ENCODE measurements around the gene EYS.

Gene EYS

GRCh38 chr6:64486578-64487351 lies 1220.3 kb downstream of the EYS start:
- Histone ChIP-seq H3K14ac (ENCODE audit: low read length in 2 of 2) (no peak overlapping the region), H2BK120ac (ENCODE audit: low read depth, low read length) (no peak overlapping the region), H3K4me1 (ENCODE audit: control insufficient read depth, insufficient read depth, low read depth, low read length) (no peaks in the 10 kb centered on the region), H3K27ac (ENCODE audit: low read length, poor library complexity, severe bottlenecking) (no peak overlapping the region), H2BK12ac (ENCODE audit: low read length in 2 of 2) (no peak overlapping the region), H2AFZ (ENCODE audit: low read depth, low read length) (no peak overlapping the region), H3K27me3 (ENCODE audit: control insufficient read depth in 1 of 2, insufficient read depth in 1 of 2, low read length in 2 of 2) (no peaks in the 10 kb centered on the region), H3K18ac (ENCODE audit: low read depth in 1 of 2, low read length in 2 of 2) (no peak overlapping the region), H3K23ac (ENCODE audit: low read length in 2 of 2) (no peak overlapping the region), H3K4me3 (ENCODE audit: insufficient read depth in 1 of 2, low read depth in 1 of 2, low read length in 2 of 2) (no peak overlapping the region), H3K79me1 (replicated peaks; ENCODE audit: low read length, poor library complexity, severe bottlenecking) (no peaks in the 10 kb centered on the region), H4K91ac (ENCODE audit: low read length) (no peak overlapping the region), H2BK15ac (ENCODE audit: low read depth, poor library complexity, severe bottlenecking) (no peak overlapping the region), H3K9ac (ENCODE audit: low read length) (no peak overlapping the region), H4K8ac (ENCODE audit: low read length) (no peak overlapping the region), H3K4ac (ENCODE audit: low read depth in 1 of 2, low read length in 2 of 2) (no peak overlapping the region), H2AK5ac (ENCODE audit: low read length, severe bottlenecking) (no peak overlapping the region), H2BK5ac (ENCODE audit: low read depth, low read length, poor library complexity, severe bottlenecking) (no peak overlapping the region), H3K36me3 (ENCODE audit: control insufficient read depth in 1 of 2, insufficient read depth in 2 of 2, low read depth in 1 of 2, low read length in 2 of 2) (no peaks in the 10 kb centered on the region), H3K9me3 (ENCODE audit: control insufficient read depth, low read length) (no peaks in the 10 kb centered on the region), H3K4me2 (ENCODE audit: low read length, poor library complexity, severe bottlenecking) (no peak overlapping the region)
- DNase-seq: no peak
- WGBS: 62% methylated on average over 2 of the region's 3 CpGs

GRCh38 chr6:64483956-64484499 lies 1223.0 kb downstream of the EYS start:
- H2AK5ac ChIP-seq (ENCODE audit: low read length, severe bottlenecking): no peak overlapping the region
- H4K91ac ChIP-seq (ENCODE audit: low read length): no peak overlapping the region
- H3K4me1 ChIP-seq (ENCODE audit: control insufficient read depth, insufficient read depth, low read depth, low read length): no peaks in the 10 kb centered on the region
- no peaks in the 10 kb centered on the region for H3K9me3 ChIP-seq (ENCODE audit: control insufficient read depth, low read length)
- H2BK15ac ChIP-seq (ENCODE audit: low read depth, poor library complexity, severe bottlenecking): no peak overlapping the region
- 95% methylated on average over 2 of the region's 2 CpGs for WGBS
- H2AFZ ChIP-seq (ENCODE audit: low read depth, low read length): no peak overlapping the region
- H3K27me3 ChIP-seq (ENCODE audit: control insufficient read depth in 1 of 2, insufficient read depth in 1 of 2, low read length in 2 of 2): no peaks in the 10 kb centered on the region
- no peak overlapping the region for H3K14ac ChIP-seq (ENCODE audit: low read length in 2 of 2)
- H2BK5ac ChIP-seq (ENCODE audit: low read depth, low read length, poor library complexity, severe bottlenecking): no peak overlapping the region
- no peak overlapping the region for H2BK120ac ChIP-seq (ENCODE audit: low read depth, low read length)
- no peak overlapping the region for H3K4me3 ChIP-seq (ENCODE audit: insufficient read depth in 1 of 2, low read depth in 1 of 2, low read length in 2 of 2)
- H3K4me2 ChIP-seq (ENCODE audit: low read length, poor library complexity, severe bottlenecking): no peak overlapping the region
- DNase-seq: no peak
- H3K18ac ChIP-seq (ENCODE audit: low read depth in 1 of 2, low read length in 2 of 2): no peak overlapping the region
- H3K27ac ChIP-seq (ENCODE audit: low read length, poor library complexity, severe bottlenecking): no peak overlapping the region
- no peak overlapping the region for H4K8ac ChIP-seq (ENCODE audit: low read length)
- no peaks in the 10 kb centered on the region for H3K79me1 ChIP-seq (replicated peaks; ENCODE audit: low read length, poor library complexity, severe bottlenecking)
- H3K36me3 ChIP-seq (ENCODE audit: control insufficient read depth in 1 of 2, insufficient read depth in 2 of 2, low read depth in 1 of 2, low read length in 2 of 2): no peaks in the 10 kb centered on the region
- no peak overlapping the region for H3K4ac ChIP-seq (ENCODE audit: low read depth in 1 of 2, low read length in 2 of 2)
- H3K23ac ChIP-seq (ENCODE audit: low read length in 2 of 2): no peak overlapping the region
- H2BK12ac ChIP-seq (ENCODE audit: low read length in 2 of 2): no peak overlapping the region
- H3K9ac ChIP-seq (ENCODE audit: low read length): no peak overlapping the region

GRCh38 chr6:64482631-64483030 lies 1224.4 kb downstream of the EYS start:
- H2BK15ac ChIP-seq (ENCODE audit: low read depth, poor library complexity, severe bottlenecking): no peak overlapping the region
- no peak overlapping the region for H4K8ac ChIP-seq (ENCODE audit: low read length)
- H3K36me3 ChIP-seq (ENCODE audit: control insufficient read depth in 1 of 2, insufficient read depth in 2 of 2, low read depth in 1 of 2, low read length in 2 of 2): no peaks in the 10 kb centered on the region
- no peak overlapping the region for H3K4me2 ChIP-seq (ENCODE audit: low read length, poor library complexity, severe bottlenecking)
- H2AK5ac ChIP-seq (ENCODE audit: low read length, severe bottlenecking): no peak overlapping the region
- H2AFZ ChIP-seq (ENCODE audit: low read depth, low read length): no peak overlapping the region
- H3K9me3 ChIP-seq (ENCODE audit: control insufficient read depth, low read length): no peaks in the 10 kb centered on the region
- H3K4ac ChIP-seq (ENCODE audit: low read depth in 1 of 2, low read length in 2 of 2): no peak overlapping the region
- no peak overlapping the region for H2BK12ac ChIP-seq (ENCODE audit: low read length in 2 of 2)
- no peak overlapping the region for H2BK5ac ChIP-seq (ENCODE audit: low read depth, low read length, poor library complexity, severe bottlenecking)
- H3K9ac ChIP-seq (ENCODE audit: low read length): no peak overlapping the region
- no peak overlapping the region for H3K27ac ChIP-seq (ENCODE audit: low read length, poor library complexity, severe bottlenecking)
- H3K79me1 ChIP-seq (replicated peaks; ENCODE audit: low read length, poor library complexity, severe bottlenecking): no peaks in the 10 kb centered on the region
- H3K18ac ChIP-seq (ENCODE audit: low read depth in 1 of 2, low read length in 2 of 2): no peak overlapping the region
- H3K4me3 ChIP-seq (ENCODE audit: insufficient read depth in 1 of 2, low read depth in 1 of 2, low read length in 2 of 2): no peak overlapping the region
- 100% methylated on average over 1 of the region's 2 CpGs for whole genome bisulfite sequencing
- DNase-seq: no peak
- H3K23ac ChIP-seq (ENCODE audit: low read length in 2 of 2): no peak overlapping the region
- no peak overlapping the region for H4K91ac ChIP-seq (ENCODE audit: low read length)
- H3K4me1 ChIP-seq (ENCODE audit: control insufficient read depth, insufficient read depth, low read depth, low read length): no peaks in the 10 kb centered on the region
- no peak overlapping the region for H3K14ac ChIP-seq (ENCODE audit: low read length in 2 of 2)
- H2BK120ac ChIP-seq (ENCODE audit: low read depth, low read length): no peak overlapping the region
- no peaks in the 10 kb centered on the region for H3K27me3 ChIP-seq (ENCODE audit: control insufficient read depth in 1 of 2, insufficient read depth in 1 of 2, low read length in 2 of 2)

GRCh38 chr6:64479134-64479533 lies 1227.9 kb downstream of the EYS start:
- WGBS: 92% methylated on average over 1 of the region's 1 CpG

More at GRCh38 chr6:64479134-64479533, 1227.9 kb downstream of the EYS start:
- Histone ChIP-seq H3K79me1 (replicated peaks; ENCODE audit: low read length, poor library complexity, severe bottlenecking) (no peaks in the 10 kb centered on the region), H2BK12ac (ENCODE audit: low read length in 2 of 2) (no peak overlapping the region), H3K27ac (ENCODE audit: low read length, poor library complexity, severe bottlenecking) (no peak overlapping the region), H2BK5ac (ENCODE audit: low read depth, low read length, poor library complexity, severe bottlenecking) (no peak overlapping the region), H2AFZ (ENCODE audit: low read depth, low read length) (no peak overlapping the region), H2BK120ac (ENCODE audit: low read depth, low read length) (no peak overlapping the region), H3K4me3 (ENCODE audit: insufficient read depth in 1 of 2, low read depth in 1 of 2, low read length in 2 of 2) (no peak overlapping the region), H3K4me2 (ENCODE audit: low read length, poor library complexity, severe bottlenecking) (no peak overlapping the region), H3K4ac (ENCODE audit: low read depth in 1 of 2, low read length in 2 of 2) (no peak overlapping the region), H4K8ac (ENCODE audit: low read length) (no peak overlapping the region), H2AK5ac (ENCODE audit: low read length, severe bottlenecking) (no peak overlapping the region), H3K23ac (ENCODE audit: low read length in 2 of 2) (no peak overlapping the region), H3K14ac (ENCODE audit: low read length in 2 of 2) (no peak overlapping the region), H3K9ac (ENCODE audit: low read length) (no peak overlapping the region), H2BK15ac (ENCODE audit: low read depth, poor library complexity, severe bottlenecking) (no peak overlapping the region), H3K9me3 (ENCODE audit: control insufficient read depth, low read length) (no peaks in the 10 kb centered on the region), H3K4me1 (ENCODE audit: control insufficient read depth, insufficient read depth, low read depth, low read length) (no peaks in the 10 kb centered on the region), H3K27me3 (ENCODE audit: control insufficient read depth in 1 of 2, insufficient read depth in 1 of 2, low read length in 2 of 2) (no peaks in the 10 kb centered on the region), H3K18ac (ENCODE audit: low read depth in 1 of 2, low read length in 2 of 2) (no peak overlapping the region), H3K36me3 (ENCODE audit: control insufficient read depth in 1 of 2, insufficient read depth in 2 of 2, low read depth in 1 of 2, low read length in 2 of 2) (no peaks in the 10 kb centered on the region), H4K91ac (ENCODE audit: low read length) (no peak overlapping the region)
- DNase-seq: no peak

All from mesenchymal stem cell (in vitro differentiated cells and primary cell).